Parathyroid adenoma (tissue), 2 donors: ENCODE results near the gene SLC16A7.

ENCODE experiments used
- H2AFZ ChIP-seq: fragments of 300-600 bp; sonication (generic); one replicate; pipeline ENCODE4 v1.7.0; 2017; ENCODE audit warnings: antibody characterized with exemption, mild to moderate bottlenecking
- H3K27ac ChIP-seq: fragments of 300-600 bp; sonication (generic); one replicate; pipeline ENCODE4 v1.7.0; 2017
- H3K27me3 ChIP-seq: fragments of 300-600 bp; sonication (generic); one replicate; pipeline ENCODE4 v1.7.0; 2017; ENCODE audit warnings: low read length; ENCODE audit not compliant: control insufficient read depth, insufficient read depth
- H3K36me3 ChIP-seq: fragments of 300-600 bp; sonication (generic); one replicate; pipeline ENCODE4 v1.7.0; 2017; ENCODE audit warnings: low read length; ENCODE audit not compliant: control insufficient read depth, insufficient read depth
- H3K4me1 ChIP-seq: fragments of 300-600 bp; sonication (generic); one replicate; pipeline ENCODE4 v1.7.0; 2017; ENCODE audit warnings: control low read depth
- H3K4me2 ChIP-seq: fragments of 300-600 bp; sonication (generic); one replicate; pipeline ENCODE4 v1.7.0; 2017; ENCODE audit warnings: low read length
- H3K4me3 ChIP-seq: fragments of 300-600 bp; sonication (generic); one replicate; pipeline ENCODE4 v1.7.0; 2017; ENCODE audit warnings: low read depth, low read length
- H3K79me2 ChIP-seq: fragments of 300-600 bp; sonication (generic); one replicate; pipeline ENCODE4 v1.7.0; 2017; ENCODE audit warnings: control low read depth
- H3K9ac ChIP-seq: fragments of 300-600 bp; sonication (generic); one replicate; pipeline ENCODE4 v1.7.0; 2017; ENCODE audit warnings: mild to moderate bottlenecking
- H3K9me3 ChIP-seq: fragments of 300-600 bp; sonication (generic); one replicate; pipeline ENCODE4 v1.7.0; 2017; ENCODE audit warnings: low read length; ENCODE audit not compliant: control insufficient read depth
- TF ChIP-seq, protein P1 (sequence below): fragments of 300-600 bp; sonication (generic); IDR thresholded peaks from one replicate; pipeline ENCODE4 v1.7.0; 2017; ENCODE audit warnings: antibody characterized with exemption, mild to moderate bottlenecking
- donor health status: primary hyperparathyroidism.

SLC16A7 gene

GRCh38 chr12:59717436-59717835 is 121.6 kb downstream of the SLC16A7 start:
- Histone ChIP-seq H3K79me2 (no peaks in the 10 kb centered on the region), H3K9me3 (no peaks in the 10 kb centered on the region), H3K4me2 (no peak overlapping the region), H3K36me3 (no peaks in the 10 kb centered on the region), H2AFZ (no peak overlapping the region), H3K27ac (no peak overlapping the region), H3K4me3 (no peak overlapping the region), H3K4me1 (no peaks in the 10 kb centered on the region), H3K9ac (no peak overlapping the region), H3K27me3 (no peaks in the 10 kb centered on the region)
- TF ChIP-seq, protein P1, sequence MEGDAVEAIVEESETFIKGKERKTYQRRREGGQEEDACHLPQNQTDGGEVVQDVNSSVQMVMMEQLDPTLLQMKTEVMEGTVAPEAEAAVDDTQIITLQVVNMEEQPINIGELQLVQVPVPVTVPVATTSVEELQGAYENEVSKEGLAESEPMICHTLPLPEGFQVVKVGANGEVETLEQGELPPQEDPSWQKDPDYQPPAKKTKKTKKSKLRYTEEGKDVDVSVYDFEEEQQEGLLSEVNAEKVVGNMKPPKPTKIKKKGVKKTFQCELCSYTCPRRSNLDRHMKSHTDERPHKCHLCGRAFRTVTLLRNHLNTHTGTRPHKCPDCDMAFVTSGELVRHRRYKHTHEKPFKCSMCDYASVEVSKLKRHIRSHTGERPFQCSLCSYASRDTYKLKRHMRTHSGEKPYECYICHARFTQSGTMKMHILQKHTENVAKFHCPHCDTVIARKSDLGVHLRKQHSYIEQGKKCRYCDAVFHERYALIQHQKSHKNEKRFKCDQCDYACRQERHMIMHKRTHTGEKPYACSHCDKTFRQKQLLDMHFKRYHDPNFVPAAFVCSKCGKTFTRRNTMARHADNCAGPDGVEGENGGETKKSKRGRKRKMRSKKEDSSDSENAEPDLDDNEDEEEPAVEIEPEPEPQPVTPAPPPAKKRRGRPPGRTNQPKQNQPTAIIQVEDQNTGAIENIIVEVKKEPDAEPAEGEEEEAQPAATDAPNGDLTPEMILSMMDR = no peak

DNA sequence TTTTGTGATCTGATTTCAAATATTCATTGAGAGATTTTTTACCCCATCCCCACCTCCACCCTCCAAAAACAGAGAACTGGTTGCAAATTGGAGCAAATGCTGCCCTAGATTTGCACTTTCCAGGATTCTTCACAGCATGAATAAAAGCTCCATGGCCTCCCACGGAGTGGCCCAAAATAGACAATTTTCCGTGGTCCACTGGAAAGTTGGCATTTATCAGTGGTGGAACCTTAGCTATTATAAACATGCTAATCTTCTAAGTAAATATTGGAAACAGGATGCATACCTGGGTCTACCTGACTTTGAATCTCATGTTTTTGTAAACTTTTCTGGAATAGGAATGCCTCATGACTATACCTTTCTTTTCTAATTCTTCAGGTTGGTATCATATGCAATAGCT is 123.9 kb downstream of the SLC16A7 start:
- Histone ChIP-seq H3K4me2 (no peak overlapping the region), H3K36me3 (no peaks in the 10 kb centered on the region)
- TF ChIP-seq, protein P1 = no peak

GRCh38 chr12:59723520-59723919 is 127.7 kb downstream of the SLC16A7 start:
- H3K27ac ChIP-seq = no peak overlapping the region
- no peak overlapping the region for H3K9ac ChIP-seq
- H3K9me3 ChIP-seq = no peaks in the 10 kb centered on the region
- H3K4me3 ChIP-seq = no peak overlapping the region
- no peaks in the 10 kb centered on the region for H3K4me1 ChIP-seq
- TF ChIP-seq, protein P1 = no peak
- no peak overlapping the region for H3K4me2 ChIP-seq
- H2AFZ ChIP-seq = no peak overlapping the region
- no peaks in the 10 kb centered on the region for H3K36me3 ChIP-seq
- H3K79me2 ChIP-seq = no peaks in the 10 kb centered on the region
- no peaks in the 10 kb centered on the region for H3K27me3 ChIP-seq

More for the DNA sequence above, 123.9 kb downstream of the SLC16A7 start:
- no peak overlapping the region for H2AFZ ChIP-seq
- no peaks in the 10 kb centered on the region for H3K4me1 ChIP-seq
- no peaks in the 10 kb centered on the region for H3K9me3 ChIP-seq
- H3K27me3 ChIP-seq = no peaks in the 10 kb centered on the region
- H3K4me3 ChIP-seq = no peak overlapping the region
- no peaks in the 10 kb centered on the region for H3K79me2 ChIP-seq
- H3K9ac ChIP-seq = no peak overlapping the region
- H3K27ac ChIP-seq = no peak overlapping the region

- TF ChIP-seq, protein P1 = no peak
- Histone ChIP-seq H3K4me3 (no peak overlapping the region), H3K79me2 (no peaks in the 10 kb centered on the region), H3K9ac (no peak overlapping the region), H2AFZ (no peak overlapping the region), H3K36me3 (no peaks in the 10 kb centered on the region), H3K4me1 (no peaks in the 10 kb centered on the region), H3K27me3 (no peaks in the 10 kb centered on the region), H3K27ac (no peak overlapping the region), H3K9me3 (no peaks in the 10 kb centered on the region), H3K4me2 (no peak overlapping the region)
These were observed 128.3 kb downstream of the SLC16A7 start for GRCh38 chr12:59724011-59724695.

- TF ChIP-seq, protein P1 = no peak
- H2AFZ ChIP-seq = no peak overlapping the region
- H3K27me3 ChIP-seq = no peaks in the 10 kb centered on the region
- H3K9me3 ChIP-seq = no peaks in the 10 kb centered on the region
- H3K9ac ChIP-seq = no peak overlapping the region
- H3K4me1 ChIP-seq = no peaks in the 10 kb centered on the region
- no peaks in the 10 kb centered on the region for H3K36me3 ChIP-seq
- H3K4me3 ChIP-seq = no peak overlapping the region
- no peak overlapping the region for H3K27ac ChIP-seq
- no peak overlapping the region for H3K4me2 ChIP-seq
- H3K79me2 ChIP-seq = no peaks in the 10 kb centered on the region
These were observed 137.4 kb downstream of the SLC16A7 start for GRCh38 chr12:59733200-59733599.
